Vagina (tissue), 2 donors: ENCODE measurements around the gene ANKIB1.

Experiments
- POLR2A ChIP-seq, 2 donors: fragments of 450-650 bp; IDR thresholded peaks; one replicate each; pipeline ENCODE4 v1.6.1; 2017; ENCODE audit warnings: antibody characterized with exemption in 2 of 2, mild to moderate bottlenecking in 2 of 2, moderate library complexity in 2 of 2
- POLR2AphosphoS5 ChIP-seq, 2 donors: sonication (generic); formaldehyde crosslinking; IDR thresholded peaks; one replicate each; pipeline ENCODE4 v1.9.0; 2017; ENCODE audit warnings: antibody characterized with exemption in 2 of 2, mild to moderate bottlenecking in 2 of 2, low read depth in 1 of 2; ENCODE audit not compliant: insufficient read depth in 1 of 2
- TF ChIP-seq, protein P1 (sequence below), 3 experiments: fragments of 450-650 bp in 2 of 3; fragments of 200-600 bp in 1 of 3; sonication (generic) in 1 of 3; IDR thresholded peaks; one replicate each; pipeline ENCODE4 v1.5.1; 2017 to 2019; ENCODE audit warnings: antibody characterized with exemption in 3 of 3, mild to moderate bottlenecking in 2 of 3, moderate library complexity in 2 of 3

DNA sequence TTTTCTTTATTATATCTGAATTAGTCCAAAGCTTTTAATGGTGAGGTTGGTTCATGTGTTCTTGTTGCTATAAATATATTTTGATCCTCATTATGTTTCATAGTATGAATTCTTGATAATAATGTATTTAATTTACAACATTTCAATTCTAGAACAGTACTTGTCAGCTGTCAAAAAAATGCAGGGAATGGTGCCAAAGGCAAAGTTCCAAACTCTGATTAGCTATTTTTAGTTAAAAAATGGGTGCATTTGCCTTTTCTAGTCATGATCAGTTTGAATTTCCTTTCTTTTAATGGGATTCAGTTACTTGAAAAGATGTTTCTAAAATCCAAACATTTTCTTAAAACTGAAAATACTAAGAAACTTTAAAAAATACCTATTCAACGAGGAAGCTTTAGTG is 49.6 kb downstream of the ANKIB1 start:
- TF ChIP-seq, protein P1, sequence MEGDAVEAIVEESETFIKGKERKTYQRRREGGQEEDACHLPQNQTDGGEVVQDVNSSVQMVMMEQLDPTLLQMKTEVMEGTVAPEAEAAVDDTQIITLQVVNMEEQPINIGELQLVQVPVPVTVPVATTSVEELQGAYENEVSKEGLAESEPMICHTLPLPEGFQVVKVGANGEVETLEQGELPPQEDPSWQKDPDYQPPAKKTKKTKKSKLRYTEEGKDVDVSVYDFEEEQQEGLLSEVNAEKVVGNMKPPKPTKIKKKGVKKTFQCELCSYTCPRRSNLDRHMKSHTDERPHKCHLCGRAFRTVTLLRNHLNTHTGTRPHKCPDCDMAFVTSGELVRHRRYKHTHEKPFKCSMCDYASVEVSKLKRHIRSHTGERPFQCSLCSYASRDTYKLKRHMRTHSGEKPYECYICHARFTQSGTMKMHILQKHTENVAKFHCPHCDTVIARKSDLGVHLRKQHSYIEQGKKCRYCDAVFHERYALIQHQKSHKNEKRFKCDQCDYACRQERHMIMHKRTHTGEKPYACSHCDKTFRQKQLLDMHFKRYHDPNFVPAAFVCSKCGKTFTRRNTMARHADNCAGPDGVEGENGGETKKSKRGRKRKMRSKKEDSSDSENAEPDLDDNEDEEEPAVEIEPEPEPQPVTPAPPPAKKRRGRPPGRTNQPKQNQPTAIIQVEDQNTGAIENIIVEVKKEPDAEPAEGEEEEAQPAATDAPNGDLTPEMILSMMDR (IDR thresholded peaks at IDR 0.05) = no peak
- no peak for TF ChIP-seq POLR2A (IDR thresholded peaks at IDR 0.05)
- TF ChIP-seq POLR2AphosphoS5 (IDR thresholded peaks at IDR 0.05; ENCODE audit: insufficient read depth in 1 of 2, low read depth in 1 of 2) = no peak
